Measurements from ENCODE around the gene SYT7.

SYT7 gene

DNA sequence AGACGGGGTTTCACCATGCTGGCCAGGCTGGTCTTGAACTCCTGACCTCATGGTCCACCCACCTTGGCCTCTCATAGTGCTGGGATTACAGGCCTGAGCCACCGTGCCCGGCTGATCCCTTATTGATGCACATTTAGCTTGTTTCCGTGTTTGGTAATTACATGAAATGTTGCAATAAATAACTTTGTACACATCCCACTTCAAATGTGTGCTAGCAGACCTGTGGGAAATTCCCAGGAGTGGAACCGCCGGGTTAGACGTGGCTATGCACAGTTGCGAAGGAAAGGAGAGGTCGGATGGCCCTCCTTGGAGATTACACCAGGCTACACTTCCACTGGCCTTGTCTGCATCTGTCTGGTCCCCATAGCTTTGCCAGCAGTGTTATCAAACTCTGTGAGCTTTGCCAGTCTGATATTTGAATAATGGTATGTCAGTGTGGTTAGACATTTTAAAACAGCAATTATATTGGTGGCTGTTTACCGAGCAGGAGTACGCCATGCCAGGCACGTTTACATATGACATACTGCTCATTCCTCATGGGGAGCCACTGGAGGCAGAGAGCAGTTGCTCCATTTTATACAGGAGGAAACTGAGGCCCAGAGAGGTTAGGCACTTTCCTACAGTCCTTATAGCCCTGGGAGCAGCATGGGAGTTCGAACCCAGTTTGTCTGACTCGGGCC, 27.2 kb upstream of the SYT7 start:
- DNase-seq = no peak

DNA sequence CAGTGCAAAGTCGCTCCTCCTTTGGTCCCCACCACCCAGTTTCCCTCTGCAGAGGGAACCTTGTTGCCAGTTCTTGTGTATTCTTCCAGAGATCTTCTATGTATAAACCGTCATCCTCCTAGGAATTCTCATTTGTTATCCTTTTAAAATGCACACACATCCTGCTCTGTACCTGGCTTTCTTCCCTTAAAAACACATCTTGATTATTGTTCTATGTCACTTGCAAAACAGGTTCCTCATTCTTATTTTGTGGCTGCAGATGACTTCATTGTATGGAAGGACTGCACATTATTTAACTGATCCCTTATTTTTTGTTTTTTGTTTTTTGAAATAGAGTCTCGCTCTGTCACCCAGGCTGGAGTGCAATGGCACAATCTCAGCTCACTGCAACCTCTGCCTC, 26.6 kb upstream of the SYT7 start:
- no peak for DNase-seq

- no peak for DNase-seq
Measured at GRCh38 chr11:61603667-61604066, 22.8 kb upstream of the SYT7 start.

GRCh38 chr11:61602775-61603569, 22.1 kb upstream of the SYT7 start:
- DNase-seq = no peak

DNA sequence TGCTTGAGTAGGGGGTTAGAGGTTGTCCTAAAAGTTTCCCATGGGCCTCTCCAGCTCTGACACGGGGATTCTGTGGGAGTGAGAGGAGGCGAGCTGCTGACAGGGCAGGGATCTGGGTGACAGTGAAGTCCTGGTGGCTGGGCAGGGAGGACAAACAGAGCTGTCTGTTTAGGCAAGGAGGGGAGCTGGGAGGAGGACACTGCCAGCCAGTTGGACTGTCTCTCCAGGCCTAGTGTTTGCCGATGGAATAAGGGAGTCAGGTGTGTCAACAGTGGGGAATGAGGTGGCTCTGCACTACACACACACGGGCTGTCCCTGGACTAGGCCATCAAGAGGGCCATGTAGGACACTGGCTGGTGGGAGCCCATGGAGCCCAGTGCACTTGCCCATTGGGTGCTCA, 20.6 kb upstream of the SYT7 start:
- DNase-seq = no peak

GRCh38 chr11:61599968-61600710, 19.3 kb upstream of the SYT7 start:
- DNase-seq = no peak

- no peak for DNase-seq
Measured at GRCh38 chr11:61598886-61599868, 18.3 kb upstream of the SYT7 start.

DNA sequence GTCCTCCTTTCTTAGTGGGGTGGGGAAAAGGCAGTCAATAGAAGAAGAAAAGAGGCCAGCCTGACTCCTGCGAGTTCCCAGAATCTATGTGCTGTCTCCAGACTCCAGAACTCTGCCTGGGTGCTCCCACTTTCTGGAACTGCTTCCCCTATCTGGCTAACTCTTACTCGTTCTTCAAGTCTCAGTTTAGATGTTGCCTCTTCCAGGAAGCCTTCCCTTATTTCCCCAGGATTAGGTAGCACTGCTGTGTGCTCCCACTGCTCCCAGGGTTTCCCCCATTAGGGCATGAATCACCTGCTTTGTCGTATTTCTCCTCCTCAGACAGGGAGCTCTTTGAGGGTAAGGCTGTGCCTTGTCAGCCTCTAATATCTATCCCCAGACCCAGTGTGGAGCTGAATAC, 17.5 kb upstream of the SYT7 start:
- DNase-seq = no peak

- DNase-seq = no peak
Measured at GRCh38 chr11:61596990-61597389, 16.1 kb upstream of the SYT7 start.

- no peak for DNase-seq
Measured at GRCh38 chr11:61596542-61596941, 15.7 kb upstream of the SYT7 start.

DNA sequence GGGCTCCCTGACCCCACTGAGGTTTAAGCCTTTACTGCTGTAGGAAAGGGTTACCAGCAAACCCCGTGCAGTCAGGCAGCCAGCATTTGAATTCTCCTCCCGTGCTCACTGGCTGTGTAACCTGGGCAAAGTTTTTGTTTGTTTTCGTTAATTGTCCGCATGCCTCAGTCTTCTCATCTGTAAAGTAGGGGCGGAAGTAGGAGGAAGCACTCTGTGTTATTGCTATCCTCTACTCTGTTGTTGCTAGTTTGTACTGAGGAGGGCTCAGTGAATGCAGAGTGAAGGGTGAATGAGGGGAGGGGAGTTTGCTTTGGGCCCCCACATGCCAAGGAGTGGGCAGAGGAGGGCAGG, 14.0 kb upstream of the SYT7 start:
- no peak for DNase-seq

DNA sequence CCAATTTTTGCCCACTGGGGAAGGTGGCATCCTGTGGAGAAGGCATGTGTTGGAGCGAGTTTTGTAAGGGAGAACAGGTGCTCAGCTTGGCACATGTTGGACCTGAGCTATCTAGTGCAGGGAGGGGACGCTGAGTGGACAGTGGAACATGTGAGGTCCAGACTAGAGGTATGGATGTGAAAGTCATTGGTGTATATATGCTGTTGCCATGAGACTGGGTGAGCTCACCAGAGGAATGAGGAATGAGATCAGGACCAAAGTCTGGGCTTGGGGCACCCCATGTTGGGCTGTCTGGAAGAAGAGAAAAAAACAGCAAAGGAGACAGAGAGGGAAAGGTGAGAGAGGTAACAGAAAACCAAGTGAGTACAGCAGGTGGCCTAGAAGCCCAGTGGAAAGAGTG, 12.3 kb upstream of the SYT7 start:
- no peak for DNase-seq

GRCh38 chr11:61592176-61592575, 11.3 kb upstream of the SYT7 start:
- DNase-seq = no peak

GRCh38 chr11:61589961-61590360, 9.1 kb upstream of the SYT7 start:
- no peak for DNase-seq

DNA sequence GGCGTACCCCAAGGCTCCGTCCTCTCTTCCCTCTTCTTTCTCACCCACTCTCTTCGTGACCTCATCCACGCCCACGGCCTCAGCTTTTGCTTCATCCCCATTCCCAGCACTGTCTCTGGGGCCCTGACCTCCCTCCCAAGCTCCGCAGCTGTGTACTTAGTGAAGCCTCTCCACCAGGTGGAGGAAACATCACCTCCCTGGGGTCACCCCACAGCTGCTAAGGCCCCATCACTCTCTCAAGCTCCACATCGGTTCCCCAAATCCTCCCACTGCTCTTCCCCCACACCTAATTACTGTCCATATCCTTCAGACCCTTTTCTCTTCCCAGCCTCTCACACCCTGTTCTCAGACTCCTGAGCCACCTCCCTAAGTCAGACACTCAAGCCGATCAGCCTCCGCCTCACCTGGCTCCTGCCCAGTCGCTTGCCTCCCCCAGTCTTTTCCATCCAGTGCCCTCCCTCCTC, 7.9 kb upstream of the SYT7 start:
- DNase-seq = no peak

DNA sequence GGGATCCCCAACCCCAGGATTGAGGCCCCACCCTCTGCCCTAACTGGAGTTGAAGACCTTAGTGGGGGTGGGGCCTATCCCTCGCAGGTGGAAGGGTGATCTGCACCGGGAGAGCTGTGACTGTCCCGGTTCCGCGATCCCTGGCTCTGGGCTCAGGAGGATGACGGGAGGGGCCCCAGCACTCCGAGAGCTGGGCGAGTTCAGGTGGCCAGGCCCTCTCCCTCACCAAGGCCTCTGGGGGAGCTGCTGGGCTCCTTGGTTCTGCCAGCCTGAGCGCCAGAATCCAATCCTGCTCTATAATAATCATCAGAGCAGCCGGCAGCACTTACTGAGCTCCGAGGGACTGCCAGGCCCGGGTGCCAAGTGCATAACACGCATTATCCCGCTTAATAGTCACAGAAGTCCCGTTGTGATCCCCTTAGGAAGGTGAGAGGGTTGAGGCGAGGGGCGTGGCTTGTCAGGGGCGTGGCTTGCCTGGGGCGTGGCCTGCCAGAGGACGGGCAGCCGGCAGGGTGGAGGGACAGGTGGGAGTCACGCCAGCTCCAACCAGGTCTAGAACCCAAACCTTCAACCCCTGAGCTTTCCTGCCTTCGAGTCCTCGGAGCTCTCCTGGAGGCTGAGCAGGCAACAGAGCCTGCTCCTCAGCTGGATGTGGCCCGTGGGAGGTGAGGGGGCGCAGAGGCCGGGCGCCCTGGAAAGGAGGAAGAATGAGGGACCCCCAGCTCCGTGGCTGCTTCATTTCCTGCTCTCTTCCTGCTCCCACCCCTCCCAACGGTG, 7.3 kb upstream of the SYT7 start:
- DNase-seq = peak; percentile 54 to 64

DNA sequence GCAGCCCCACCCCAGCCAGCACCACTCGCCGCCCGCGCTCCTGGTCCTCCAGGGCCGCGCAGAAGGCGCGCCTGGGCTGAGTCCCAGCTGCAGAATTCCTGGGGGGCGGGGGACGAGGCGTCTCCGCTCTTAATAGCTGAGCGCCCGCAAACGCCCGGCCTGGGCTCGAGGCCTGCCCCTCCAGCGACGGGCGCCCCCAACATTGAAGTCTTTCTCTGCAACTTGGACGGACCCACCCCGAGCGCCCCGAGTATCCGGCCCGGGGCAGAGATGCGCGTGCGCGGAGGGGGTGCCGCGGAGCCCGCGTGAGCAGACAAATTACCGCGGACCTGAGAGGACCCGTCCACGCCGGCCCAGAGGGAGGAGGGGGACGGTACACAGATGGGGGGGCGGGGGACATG, 6.7 kb upstream of the SYT7 start:
- no peak for DNase-seq

DNA sequence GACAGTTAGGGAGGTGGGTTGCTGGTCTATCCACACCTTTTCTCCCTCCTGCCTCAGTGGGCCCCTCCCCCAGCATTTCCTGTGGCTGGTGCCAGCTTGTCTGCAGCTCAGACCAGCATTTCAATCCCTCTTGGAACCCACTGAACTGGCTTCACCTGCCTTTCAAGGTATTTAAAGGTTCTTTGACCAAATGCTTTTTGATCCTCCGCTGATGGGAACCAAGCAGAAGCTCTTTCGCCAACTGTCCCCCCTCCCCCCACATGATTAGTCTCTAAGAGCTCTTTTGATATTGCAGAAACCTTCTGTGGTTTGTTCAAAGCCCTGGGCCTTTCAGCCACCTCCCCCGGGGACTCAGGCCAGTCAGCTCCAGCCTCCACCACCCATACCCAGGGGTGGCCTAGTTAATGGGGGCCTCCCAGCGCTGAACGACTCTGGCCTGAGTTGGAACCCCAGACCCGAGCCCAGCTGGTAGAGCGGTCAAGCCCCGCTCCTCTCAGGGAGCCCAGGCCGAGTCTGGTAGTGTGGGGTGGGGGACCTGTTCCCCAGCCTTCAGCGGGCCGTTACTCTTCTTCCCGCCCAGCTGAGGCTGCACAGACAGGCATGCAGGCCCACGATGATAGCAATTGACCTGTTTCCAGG, 6.0 kb upstream of the SYT7 start:
- DNase-seq = no peak

GRCh38 chr11:61585115-61585514, 4.2 kb upstream of the SYT7 start:
- no peak for DNase-seq

- no peak for DNase-seq
Measured at GRCh38 chr11:61581931-61582330, 1.1 kb upstream of the SYT7 start.

- DNase-seq = no peak
Measured at GRCh38 chr11:61580271-61580888, 496 bp downstream of the SYT7 start.
